Right lung (tissue), 5 donors: ENCODE data around the gene FRMD7. TPM values are rescaled to one million over a fixed set of nuclear protein-coding genes. Genes with fewer than 3 reads are reported as not detected.

Source experiments
- DNase-seq, 2 donors: peaks; one replicate each; pipeline ENCODE4 v3.0.0-alpha.2; 2013
- polyA plus RNA-seq, 5 donors: library from polyadenylated mRNA; unstranded; fragments of 120-200 nt; gene quantifications; one replicate each; pipeline versions ENCODE4 v1.2.1 to v1.2.3, GENCODE V29; 2013; ENCODE audit warnings: inconsistent platforms in 1 of 5, low replicate concordance in 1 of 5; ENCODE audit not compliant: insufficient read length in 5 of 5, insufficient read depth in 1 of 5

Gene FRMD7
- polyA plus RNA-seq, 5 donors: not detected

DNA sequence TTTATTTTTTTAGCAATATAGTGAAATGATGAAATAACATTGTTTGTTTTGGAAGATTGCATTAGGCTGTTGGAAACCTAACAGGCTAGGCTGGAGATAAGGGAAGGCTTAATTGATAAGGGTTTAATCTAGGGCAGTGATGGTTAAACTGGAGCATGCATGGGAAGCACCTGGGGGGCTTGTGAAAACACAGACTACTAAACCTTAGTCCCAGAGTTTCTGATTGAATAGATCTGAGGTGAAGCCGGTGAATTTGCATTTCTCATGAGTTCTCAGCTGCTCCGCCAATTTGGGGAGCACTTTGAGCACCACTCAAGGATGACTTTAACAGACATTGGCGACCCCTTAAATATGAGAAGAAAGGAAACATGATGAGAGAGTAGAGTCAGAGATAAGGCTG, 93.2 kb downstream of the FRMD7 start:
- DNase-seq: no peak

DNA sequence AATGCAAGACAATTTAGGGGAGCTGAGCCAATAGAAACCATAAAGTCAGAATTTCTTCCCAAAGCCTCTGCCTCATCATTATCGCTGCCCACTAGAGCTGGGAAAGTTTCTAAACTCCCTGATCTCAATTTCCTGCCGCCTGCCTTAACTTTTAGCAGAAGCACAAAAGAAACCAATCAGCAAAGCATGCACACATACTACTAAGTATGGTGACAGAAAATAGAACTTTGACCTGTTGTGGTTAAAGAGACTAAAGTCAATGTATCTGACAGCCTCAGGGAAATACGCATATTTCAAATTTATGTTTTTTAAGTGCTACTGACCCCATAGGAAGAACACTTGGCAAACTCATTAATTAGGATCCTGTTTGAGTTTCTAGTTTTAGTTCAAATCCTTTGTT, 94.7 kb downstream of the FRMD7 start:
- DNase-seq: no peak

DNA sequence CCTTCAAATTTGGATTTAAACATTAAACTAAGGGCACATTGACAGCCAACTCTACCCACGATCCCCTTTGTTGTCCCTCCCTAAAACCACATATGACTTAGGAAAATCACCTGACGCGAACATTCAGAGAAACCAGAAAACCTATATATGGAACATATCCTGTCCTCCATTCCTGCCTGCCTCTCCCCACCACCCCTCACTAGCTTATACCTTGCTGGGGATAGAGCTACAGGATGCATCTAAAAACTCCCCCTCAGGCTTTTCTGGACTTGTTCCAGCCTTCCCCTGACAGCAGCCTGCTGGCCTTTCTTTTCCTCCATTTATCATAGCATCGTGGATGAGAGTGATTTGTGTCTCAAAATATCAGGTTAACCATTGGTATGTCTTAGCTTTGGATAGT, 96.0 kb downstream of the FRMD7 start:
- DNase-seq: no peak

DNA sequence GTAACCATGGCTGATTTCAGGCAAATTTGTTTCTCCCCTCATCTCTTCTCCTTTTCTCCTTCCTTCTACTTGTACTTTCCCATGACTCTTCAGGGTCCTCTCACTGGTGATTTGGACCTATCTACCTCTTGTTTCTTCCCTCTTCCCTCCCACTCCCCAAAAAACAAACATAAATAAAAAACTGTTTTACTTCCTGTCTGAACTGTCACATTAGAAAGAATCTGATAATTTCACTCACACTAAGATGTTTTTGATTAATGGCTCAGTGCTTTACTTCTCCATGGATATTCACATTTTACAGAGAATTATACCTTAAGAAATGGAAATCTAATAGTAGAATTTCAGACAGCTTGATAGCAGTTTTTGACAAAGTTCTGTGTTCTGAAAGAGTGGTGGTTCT, 97.6 kb downstream of the FRMD7 start:
- no peak for DNase-seq

Other genes with a start within 250 kb of the FRMD7 start
- 10 to 100 TPM; 12.2 to 26.1 (median 20.8) TPM for gene STK26, start 104.7 kb downstream of the FRMD7 start, polyA plus RNA-seq
- gene RAP2C, start 91.4 kb upstream of the FRMD7 start, polyA plus RNA-seq: 10 to 100 TPM; 27.3 to 37.9 (median 30.2) TPM